Thyroid gland (tissue), 4 donors: ENCODE data around the gene TGIF1.

Source experiments
- CTCF ChIP-seq, 6 experiments: fragments of 200-600 bp in 3 of 6; fragments of 450-650 bp in 3 of 6; sonication (generic) in 3 of 6; IDR thresholded peaks; one replicate each; pipeline ENCODE4 v1.5.1; 2016 to 2019; ENCODE audit warnings: antibody characterized with exemption in 6 of 6, mild to moderate bottlenecking in 2 of 6, inconsistent platforms in 1 of 6, moderate library complexity in 1 of 6
- POLR2A ChIP-seq, 2 donors: fragments of 450-650 bp; IDR thresholded peaks; one replicate each; pipeline ENCODE4 v1.6.1; 2017; ENCODE audit warnings: antibody characterized with exemption in 2 of 2, mild to moderate bottlenecking in 2 of 2, moderate library complexity in 1 of 2

GRCh38 chr18:3479978-3480509 lies 30.1 kb downstream of the TGIF1 start:
- TF ChIP-seq CTCF (IDR thresholded peaks at IDR 0.05) (no peak), POLR2A (IDR thresholded peaks at IDR 0.05) (no peak)
